GM20431 (cell line): Measurements from ENCODE around the gene PYGB.

Experiments
- in situ Hi-C: fragments of 300-500 bp; cut with MseI, MboI; formaldehyde crosslinking; loops from one replicate; pipeline ENCODE4 v1.15.0; 2020; ENCODE audit warnings: low sequenced_read_pairs; ENCODE audit not compliant: unreplicated experiment

PYGB gene

GRCh38 chr20:25344634-25345033, 96.7 kb downstream of the PYGB start:
- in situ Hi-C loops = no loop called here

DNA sequence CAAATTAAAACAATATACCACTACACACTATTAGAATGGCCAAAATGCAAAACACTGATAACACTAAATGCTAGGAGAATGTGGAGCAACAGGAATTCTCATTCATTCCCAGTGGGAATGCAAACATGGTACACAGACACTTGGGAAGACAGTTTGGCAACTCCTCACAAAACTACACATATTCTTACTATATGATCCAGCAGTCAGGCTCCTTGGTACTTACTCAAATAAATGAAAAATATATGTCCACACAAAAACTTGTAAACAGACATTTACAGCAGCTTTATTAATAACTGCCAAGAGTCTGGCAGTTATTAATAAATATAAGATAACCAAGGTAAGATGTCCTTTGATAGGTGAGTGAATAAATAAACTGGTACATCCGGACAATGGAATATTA, 97.8 kb downstream of the PYGB start:
- in situ Hi-C loops = no loop called here

GRCh38 chr20:25346349-25346748, 98.5 kb downstream of the PYGB start:
- in situ Hi-C loops = no loop called here
